Neural progenitor cell (in vitro differentiated cells): Measurements from ENCODE around the gene POGLUT2.

Experiments used
- EZH2phosphoT487 ChIP-seq: fragments of 200-600 bp; sonication (generic); IDR thresholded peaks from 2 replicates; pipeline ENCODE4 v1.6.1; 2017; ENCODE audit warnings: antibody characterized with exemption
- TF ChIP-seq, protein P1 (sequence below): fragments of 200-600 bp; sonication (generic); IDR thresholded peaks from 2 replicates; pipeline ENCODE4 v1.5.1; 2017; ENCODE audit warnings: antibody characterized with exemption, mild to moderate bottlenecking

- TF ChIP-seq, protein P1, sequence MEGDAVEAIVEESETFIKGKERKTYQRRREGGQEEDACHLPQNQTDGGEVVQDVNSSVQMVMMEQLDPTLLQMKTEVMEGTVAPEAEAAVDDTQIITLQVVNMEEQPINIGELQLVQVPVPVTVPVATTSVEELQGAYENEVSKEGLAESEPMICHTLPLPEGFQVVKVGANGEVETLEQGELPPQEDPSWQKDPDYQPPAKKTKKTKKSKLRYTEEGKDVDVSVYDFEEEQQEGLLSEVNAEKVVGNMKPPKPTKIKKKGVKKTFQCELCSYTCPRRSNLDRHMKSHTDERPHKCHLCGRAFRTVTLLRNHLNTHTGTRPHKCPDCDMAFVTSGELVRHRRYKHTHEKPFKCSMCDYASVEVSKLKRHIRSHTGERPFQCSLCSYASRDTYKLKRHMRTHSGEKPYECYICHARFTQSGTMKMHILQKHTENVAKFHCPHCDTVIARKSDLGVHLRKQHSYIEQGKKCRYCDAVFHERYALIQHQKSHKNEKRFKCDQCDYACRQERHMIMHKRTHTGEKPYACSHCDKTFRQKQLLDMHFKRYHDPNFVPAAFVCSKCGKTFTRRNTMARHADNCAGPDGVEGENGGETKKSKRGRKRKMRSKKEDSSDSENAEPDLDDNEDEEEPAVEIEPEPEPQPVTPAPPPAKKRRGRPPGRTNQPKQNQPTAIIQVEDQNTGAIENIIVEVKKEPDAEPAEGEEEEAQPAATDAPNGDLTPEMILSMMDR = no peak
- no peak for TF ChIP-seq EZH2phosphoT487
Measured at GRCh38 chr13:102774591-102775520, 23.9 kb downstream of the POGLUT2 start.
